Lung (tissue), 12 donors: ENCODE data around the gene CALD1. TPM values are rescaled to one million over a fixed set of nuclear protein-coding genes. Genes with fewer than 3 reads are reported as not detected.

ENCODE experiments used
- ATAC-seq: fragments of 200-7000 bp; cut with Tn5 transposase; one replicate; pipeline ENCODE4 v1.9.1; 2020; ENCODE audit warnings: moderate number of reproducible peaks; ENCODE audit not compliant: insufficient read depth, low FRiP score
- DNase-seq, 3 donors: peaks; one replicate each; pipeline ENCODE4 v3.0.0-alpha.2; 2013 to 2017
- H3K27ac ChIP-seq, 2 donors: one replicate each; pipeline ENCODE4 v1.5.1; 2013; ENCODE audit warnings: mild to moderate bottlenecking in 2 of 2, moderate library complexity in 2 of 2, control low read depth in 1 of 2, inconsistent platforms in 1 of 2, low read depth in 1 of 2, low read length in 1 of 2
- H3K27me3 ChIP-seq, 3 donors: one replicate each; pipeline ENCODE4 v1.5.1; 2013; ENCODE audit warnings: low read length in 2 of 3; ENCODE audit not compliant: control insufficient read depth in 3 of 3, insufficient read depth in 3 of 3
- H3K36me3 ChIP-seq, 4 donors: one replicate each; pipeline ENCODE4 v1.5.1; 2013; ENCODE audit warnings: low read length in 4 of 4, mild to moderate bottlenecking in 1 of 4, moderate library complexity in 1 of 4; ENCODE audit not compliant: control insufficient read depth in 4 of 4, insufficient read depth in 4 of 4
- H3K4me1 ChIP-seq, 5 donors: one replicate each; pipeline ENCODE4 v1.5.1; 2013; ENCODE audit warnings: low read length in 5 of 5, mild to moderate bottlenecking in 2 of 5, moderate library complexity in 1 of 5; ENCODE audit not compliant: control insufficient read depth in 5 of 5, insufficient read depth in 5 of 5
- H3K4me3 ChIP-seq: one replicate; pipeline ENCODE4 v1.5.1; 2013; ENCODE audit warnings: mild to moderate bottlenecking, control low read depth, moderate library complexity
- H3K9ac ChIP-seq, 2 donors: one replicate each; pipeline ENCODE4 v1.5.1; 2013; ENCODE audit warnings: low read length in 2 of 2, control low read depth in 1 of 2; ENCODE audit not compliant: insufficient read depth in 1 of 2
- H3K9me3 ChIP-seq, 4 donors: one replicate each; pipeline ENCODE4 v1.5.1; 2013; ENCODE audit warnings: low read length in 3 of 4, mild to moderate bottlenecking in 1 of 4, moderate library complexity in 1 of 4; ENCODE audit not compliant: control insufficient read depth in 4 of 4, insufficient read depth in 3 of 4
- CTCF ChIP-seq: IDR thresholded peaks from 2 replicates; pipeline ENCODE4 v1.5.1; 2012; ENCODE audit warnings: mild to moderate bottlenecking; ENCODE audit errors: control extremely low read depth, extremely low read depth
- WGBS, 2 donors: extraction: QIAGEN DNeasy Blood & Tissue Kit; methylation state at CpG; one replicate each; pipeline ENCODE4 v1.1.7; 2013; 5-methylcytosine and 5-hydroxymethylcytosine counted together
- polyA plus RNA-seq, 2 donors: library from polyadenylated mRNA; stranded (reverse); fragments of 200-250 nt; gene quantifications; one replicate each; pipeline ENCODE4 v1.2.1, GENCODE V29; 2013
- total RNA-seq, 2 donors: library from RNA; depleted of rRNA in 1 of 2; stranded (reverse); fragments of >200 nt in 1 of 2; gene quantifications; one replicate each; pipeline ENCODE4 v1.2.1, GENCODE V29; 2014 to 2021
- donor health status: control.
- donor health status: control.
- donor health status: Bipolar disorder and iron deficiency.
- donor health status: healthy.
- donor health status: DM: yes; HTN: yes; CAD: no.

The CALD1 gene
- total and polyA plus RNA-seq, 4 donors = 56.4 to 173 (median 92.0) TPM

GRCh38 chr7:134847851-134848588 lies 68.6 kb downstream of the CALD1 start:
- peaks cover 0 to 17% (median 2%) of the 10 kb centered on the region in 4 donors for H3K36me3 ChIP-seq
- peak; percentile 71 to 91 (median 89) for DNase-seq
- no peak overlapping the region for H3K9ac ChIP-seq
- no peak for TF ChIP-seq CTCF
- H3K27me3 ChIP-seq = peaks cover 0 to 3% (median 0%) of the 10 kb centered on the region in 3 donors
- H3K4me3 ChIP-seq = no peak overlapping the region
- no peak overlapping the region for H3K27ac ChIP-seq
- WGBS, 2 donors = 61 to 76% methylated on average over 7 of the region's 7 CpGs
- ATAC-seq = no peak
- H3K4me1 ChIP-seq = peaks cover 0 to 28% (median 6%) of the 10 kb centered on the region in 5 donors
- no peaks in the 10 kb centered on the region for H3K9me3 ChIP-seq

- no peak overlapping the region for H3K27ac ChIP-seq
- no peak for ATAC-seq
- peaks cover 0 to 3% (median 0%) of the 10 kb centered on the region in 3 donors for H3K27me3 ChIP-seq
- no peaks in the 10 kb centered on the region for H3K9me3 ChIP-seq
- no peak overlapping the region for H3K9ac ChIP-seq
- TF ChIP-seq CTCF = no peak
- peaks cover 0 to 8% (median 2%) of the 10 kb centered on the region in 4 donors for H3K36me3 ChIP-seq
- WGBS, 2 donors = 31 to 38% methylated on average over 2 of the region's 2 CpGs
- peaks cover 0 to 32% (median 5%) of the 10 kb centered on the region in 5 donors for H3K4me1 ChIP-seq
- DNase-seq = no peak
- no peak overlapping the region for H3K4me3 ChIP-seq
Measured at GRCh38 chr7:134850066-134850465, 70.6 kb downstream of the CALD1 start.

- ATAC-seq (no peak), DNase-seq (no peak)
- Histone ChIP-seq H3K9me3 (no peaks in the 10 kb centered on the region), H3K36me3 (peaks cover 0 to 8% (median under 1%) of the 10 kb centered on the region in 4 donors), H3K4me3 (no peak overlapping the region), H3K9ac (no peak overlapping the region), H3K27me3 (peaks cover 0 to 3% (median 0%) of the 10 kb centered on the region in 3 donors), H3K4me1 (peaks cover 0 to 40% (median 9%) of the 10 kb centered on the region in 5 donors), H3K27ac (peak overlapping the region in 1 of 2 donors; percentile 26)
- WGBS, 2 donors = 88 to 92% methylated on average over 3 of the region's 3 CpGs
- TF ChIP-seq CTCF = no peak
Measured at GRCh38 chr7:134851141-134851540, 71.7 kb downstream of the CALD1 start.
